GM12878 (cell line): Measurements from ENCODE around the gene DND1. TPM values are rescaled to one million over a fixed set of nuclear protein-coding genes. Genes with fewer than 3 reads are reported as not detected.

ENCODE experiments used
- BCL3 ChIP-seq: IDR thresholded peaks from 2 replicates; pipeline ENCODE4 v1.6.1; 2011; ENCODE audit warnings: borderline replicate concordance, low read depth, mild to moderate bottlenecking, moderate library complexity, low read length; ENCODE audit not compliant: insufficient read depth, poor library complexity, severe bottlenecking
- BHLHE40 ChIP-seq, 2 experiments: fragments of 450-650 bp in 1 of 2; IDR thresholded peaks; 2 replicates each; pipeline ENCODE4 v1.6.1; 2011 to 2017; ENCODE audit warnings: low read depth in 2 of 2, borderline replicate concordance in 1 of 2, improper control_type of control experiment in 1 of 2, low read length in 1 of 2, mild to moderate bottlenecking in 1 of 2
- BMI1 ChIP-seq: fragments of 450-650 bp; IDR thresholded peaks from 2 replicates; pipeline ENCODE4 v1.6.1; 2016; ENCODE audit warnings: mild to moderate bottlenecking, moderate library complexity, borderline replicate concordance
- CEBPB ChIP-seq, 2 experiments: fragments of 150-350 bp in 1 of 2; IDR thresholded peaks; 2 replicates each; pipeline ENCODE4 v1.6.1; 2012 to 2014; ENCODE audit warnings: low read depth in 2 of 2, low read length in 2 of 2, borderline replicate concordance in 1 of 2, inconsistent platforms in 1 of 2
- CREB1 ChIP-seq: IDR thresholded peaks from 2 replicates; pipeline ENCODE4 v1.6.1; 2012; ENCODE audit warnings: low read depth, mild to moderate bottlenecking, inconsistent platforms
- ELK1 ChIP-seq: IDR thresholded peaks from 2 replicates; pipeline ENCODE4 v1.6.1; 2012; ENCODE audit warnings: low read depth, low read length, improper control_type of control experiment
- HCFC1 ChIP-seq: fragments of 150-350 bp; IDR thresholded peaks from 2 replicates; pipeline ENCODE4 v1.6.1; 2014; ENCODE audit warnings: low read length
- HSF1 ChIP-seq: fragments of 150-350 bp; IDR thresholded peaks from 2 replicates; pipeline ENCODE4 v1.6.1; 2014; ENCODE audit warnings: mild to moderate bottlenecking, low read depth, low read length
- IKZF2 ChIP-seq, 2 experiments: fragments of 450-650 bp; IDR thresholded peaks; 2 replicates each; pipeline ENCODE4 v1.6.1; 2017; ENCODE audit warnings: mild to moderate bottlenecking in 2 of 2, moderate library complexity in 2 of 2
- IRF4 ChIP-seq: IDR thresholded peaks from 2 replicates; pipeline ENCODE4 v1.6.1; 2011; ENCODE audit warnings: low read depth, low read length
- MTA3 ChIP-seq: IDR thresholded peaks from 2 replicates; pipeline ENCODE4 v1.6.1; 2012; ENCODE audit warnings: low read length, inconsistent platforms, borderline replicate concordance
- NFXL1 ChIP-seq: fragments of 450-650 bp; IDR thresholded peaks from 2 replicates; pipeline ENCODE4 v1.6.1; 2017; ENCODE audit warnings: antibody characterized with exemption, mild to moderate bottlenecking, borderline replicate concordance
- NR2C1 ChIP-seq: fragments of 450-650 bp; IDR thresholded peaks from 2 replicates; pipeline ENCODE4 v1.6.1; 2017; ENCODE audit warnings: antibody characterized with exemption, mild to moderate bottlenecking, moderate library complexity
- PKNOX1 ChIP-seq: fragments of 450-650 bp; IDR thresholded peaks from 2 replicates; pipeline ENCODE4 v1.6.1; 2016; ENCODE audit warnings: mild to moderate bottlenecking
- RUNX3 ChIP-seq: IDR thresholded peaks from 2 replicates; pipeline ENCODE4 v1.6.1; 2012; ENCODE audit warnings: low read length, inconsistent platforms
- SREBF1 ChIP-seq: IDR thresholded peaks from 2 replicates; pipeline ENCODE4 v1.6.1; 2012; ENCODE audit warnings: mild to moderate bottlenecking, low read length
- SUZ12 ChIP-seq: fragments of 200-600 bp; sonication (generic); IDR thresholded peaks from one replicate; pipeline ENCODE4 v1.6.1; 2018; ENCODE audit warnings: antibody characterized with exemption, mild to moderate bottlenecking; ENCODE audit not compliant: unreplicated experiment
- ZBED1 ChIP-seq: IDR thresholded peaks from 2 replicates; pipeline ENCODE4 v1.6.1; 2016; ENCODE audit warnings: borderline replicate concordance
- ZNF217 ChIP-seq: fragments of 450-650 bp; IDR thresholded peaks from 2 replicates; pipeline ENCODE4 v1.6.1; 2017; ENCODE audit warnings: antibody characterized with exemption, mild to moderate bottlenecking
- ZNF24 ChIP-seq: fragments of 450-650 bp; IDR thresholded peaks from 2 replicates; pipeline ENCODE4 v1.6.1; 2017; ENCODE audit warnings: antibody characterized with exemption, mild to moderate bottlenecking
- ZNF687 ChIP-seq: fragments of 450-650 bp; IDR thresholded peaks from 2 replicates; pipeline ENCODE4 v1.6.1; 2017; ENCODE audit warnings: mild to moderate bottlenecking, moderate library complexity
- ZSCAN29 ChIP-seq: fragments of 450-650 bp; IDR thresholded peaks from 2 replicates; pipeline ENCODE4 v1.6.1; 2017; ENCODE audit warnings: mild to moderate bottlenecking, moderate library complexity
- polyA plus RNA-seq, 11 experiments: library from polyadenylated mRNA; depleted of rRNA in 4 of 11; unstranded in 6 of 11; stranded (reverse) in 5 of 11; fragments of >200 nt; fragmentation: Nextera tagmentation in 4 of 11; fragmentation: Illumina TruSeq in 1 of 11; extraction: Ambion mirVana in 4 of 11; extraction: Trizol in 1 of 11; gene quantifications; 1 replicate in 1 of 11; 2 replicates in 10 of 11; pipeline versions ENCODE4 v1.2.1 to v1.2.3, GENCODE V29; 2011 to 2016; ENCODE audit warnings: inconsistent platforms in 2 of 11, missing spikeins in 2 of 11, low read depth in 1 of 11
- total RNA-seq, 4 experiments: library from RNA; depleted of rRNA in 3 of 4; stranded (reverse); fragments of >200 nt in 3 of 4; fragmentation: Illumina TruSeq in 1 of 4; extraction: Trizol in 1 of 4; gene quantifications; 2 replicates each; pipeline versions ENCODE4 v1.2.1 to v1.2.3, GENCODE V29; 2013 to 2021

DND1 gene
- total and polyA plus RNA-seq, 10 of the 15 experiments (the other 5 are each of a cell fraction or from before 2014, with no cell fraction given), result 0.15 to 2.9 (median 0.73) TPM; not detected in 2

GRCh38 chr5:140710899-140711552, 37.6 kb upstream of the DND1 start (continued):
- TF ChIP-seq BHLHE40 (IDR thresholded peaks at IDR 0.05; ENCODE audit: borderline replicate concordance in 1 of 2, low read depth in 2 of 2, low read length in 1 of 2) (peak; percentile 44 to 50; a peak in 1 of 4 replicates), ZBED1 (peak; percentile 54; the same call in 1 of the 2 replicates), SUZ12 (no peak), IRF4 (peak; percentile 100), HSF1 (no peak), BMI1 (no peak), CREB1 (peak; percentile 97), MTA3 (peak; percentile 79; the same call in 1 of the 2 replicates), BCL3 (peak; percentile 33), NR2C1 (no peak), HCFC1 (no peak), CEBPB (IDR thresholded peaks at IDR 0.05; ENCODE audit: borderline replicate concordance in 1 of 2, low read depth in 2 of 2, low read length in 2 of 2) (no peak), PKNOX1 (peak; percentile 60; the same call in 1 of the 2 replicates), ZNF24 (peak; percentile 100), ELK1 (no peak), SREBF1 (no peak), ZNF687 (peak; percentile 44; the same call in 1 of the 2 replicates), IKZF2 (IDR thresholded peaks at IDR 0.05) (peak; percentile 88 to 92), RUNX3 (peak; percentile 92), ZSCAN29 (peak; percentile 95), NFXL1 (no peak), ZNF217 (0 out of 2 replicates have a peak, but pooled peaks have one; percentile 72)
